H1 (cell line): ENCODE data around the gene GLRA1.

Experiments used
- EP300 ChIP-seq, 2 experiments: IDR thresholded peaks; 1 replicate in 1 of 2; 2 replicates in 1 of 2; pipeline ENCODE4 v1.6.1; 2011 to 2012; ENCODE audit warnings: low read depth in 2 of 2, low read length in 2 of 2, mild to moderate bottlenecking in 2 of 2, borderline replicate concordance in 1 of 2, inconsistent platforms in 1 of 2, moderate library complexity in 1 of 2
- EZH2 ChIP-seq: fragments of 200-600 bp; sonication (generic); IDR thresholded peaks from 2 replicates; pipeline ENCODE4 v1.7.1; 2012; ENCODE audit warnings: low read depth, mild to moderate bottlenecking, moderate library complexity, low read length, inconsistent platforms; ENCODE audit not compliant: severe bottlenecking
- HDAC2 ChIP-seq, 2 experiments: fragments of 300-600 bp in 1 of 2; sonication (generic) in 1 of 2; IDR thresholded peaks; 2 replicates each; pipeline ENCODE4 v1.6.1; 2011 to 2012; ENCODE audit warnings: low read depth in 2 of 2, low read length in 2 of 2, mild to moderate bottlenecking in 2 of 2, moderate library complexity in 2 of 2, borderline replicate concordance in 1 of 2, inconsistent platforms in 1 of 2
- POLR2AphosphoS5 ChIP-seq: IDR thresholded peaks from 2 replicates; pipeline ENCODE4 v1.6.1; 2011; ENCODE audit warnings: low read depth, low read length
- TAF1 ChIP-seq: IDR thresholded peaks from 2 replicates; pipeline ENCODE4 v1.6.1; 2011; ENCODE audit warnings: mild to moderate bottlenecking, low read depth, low read length
- TBP ChIP-seq: IDR thresholded peaks from 2 replicates; pipeline ENCODE4 v1.6.1; 2011; ENCODE audit warnings: low read depth, low read length, improper control_type of control experiment
- TEAD4 ChIP-seq: IDR thresholded peaks from 2 replicates; pipeline ENCODE4 v1.6.1; 2012; ENCODE audit warnings: low read depth, low read length, inconsistent platforms, mixed read lengths
- TF ChIP-seq, protein P1 (sequence below), 3 experiments: IDR thresholded peaks; 1 replicate in 2 of 3; 2 replicates in 1 of 3; pipeline versions ENCODE4 v1.5.1 to v1.6.1; 2011; ENCODE audit warnings: low read length in 3 of 3, mild to moderate bottlenecking in 3 of 3, inconsistent platforms in 2 of 3, low read depth in 1 of 3, moderate library complexity in 1 of 3; ENCODE audit not compliant: insufficient read depth in 1 of 3; ENCODE audit errors: control extremely low read depth in 1 of 3
- TF ChIP-seq, protein P2 (sequence below): IDR thresholded peaks from 2 replicates; pipeline ENCODE4 v1.6.1; 2011; ENCODE audit warnings: low read depth, mild to moderate bottlenecking, low read length; ENCODE audit not compliant: insufficient read depth
- TF ChIP-seq, protein P3 (sequence below): IDR thresholded peaks from 2 replicates; pipeline ENCODE4 v1.6.1; 2012; ENCODE audit warnings: inconsistent platforms

DNA sequence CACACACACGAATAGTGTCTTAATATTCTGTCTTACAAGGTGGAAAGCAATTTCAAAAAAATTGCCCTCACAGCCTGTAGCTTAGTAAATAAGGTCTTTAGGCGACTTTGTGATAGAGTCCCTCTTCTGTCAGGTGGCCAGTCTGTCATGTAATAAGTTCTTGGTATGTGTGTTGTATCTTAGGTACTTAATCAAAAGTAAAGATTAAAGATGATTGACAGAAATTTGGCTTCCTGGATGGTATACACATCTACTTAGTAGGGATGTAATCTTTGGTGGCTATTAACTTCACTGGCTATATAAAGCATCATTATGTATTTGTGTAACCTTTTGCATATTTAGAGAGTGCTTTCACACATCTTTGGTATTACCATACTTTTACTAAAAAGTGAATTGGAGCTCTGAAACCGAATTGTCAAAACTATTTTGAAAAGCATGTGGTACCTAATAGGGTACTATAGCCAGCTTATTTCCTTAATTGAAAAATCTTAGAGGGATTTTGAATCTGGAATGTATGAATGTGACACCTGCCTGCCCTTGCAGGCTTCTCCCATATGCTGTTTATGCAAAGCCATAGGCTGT lies 149.5 kb downstream of the GLRA1 start:
- TF ChIP-seq, protein P1, sequence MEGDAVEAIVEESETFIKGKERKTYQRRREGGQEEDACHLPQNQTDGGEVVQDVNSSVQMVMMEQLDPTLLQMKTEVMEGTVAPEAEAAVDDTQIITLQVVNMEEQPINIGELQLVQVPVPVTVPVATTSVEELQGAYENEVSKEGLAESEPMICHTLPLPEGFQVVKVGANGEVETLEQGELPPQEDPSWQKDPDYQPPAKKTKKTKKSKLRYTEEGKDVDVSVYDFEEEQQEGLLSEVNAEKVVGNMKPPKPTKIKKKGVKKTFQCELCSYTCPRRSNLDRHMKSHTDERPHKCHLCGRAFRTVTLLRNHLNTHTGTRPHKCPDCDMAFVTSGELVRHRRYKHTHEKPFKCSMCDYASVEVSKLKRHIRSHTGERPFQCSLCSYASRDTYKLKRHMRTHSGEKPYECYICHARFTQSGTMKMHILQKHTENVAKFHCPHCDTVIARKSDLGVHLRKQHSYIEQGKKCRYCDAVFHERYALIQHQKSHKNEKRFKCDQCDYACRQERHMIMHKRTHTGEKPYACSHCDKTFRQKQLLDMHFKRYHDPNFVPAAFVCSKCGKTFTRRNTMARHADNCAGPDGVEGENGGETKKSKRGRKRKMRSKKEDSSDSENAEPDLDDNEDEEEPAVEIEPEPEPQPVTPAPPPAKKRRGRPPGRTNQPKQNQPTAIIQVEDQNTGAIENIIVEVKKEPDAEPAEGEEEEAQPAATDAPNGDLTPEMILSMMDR (IDR thresholded peaks at IDR 0.05; ENCODE audit: control extremely low read depth in 1 of 3, insufficient read depth in 1 of 3, low read depth in 1 of 3, low read length in 3 of 3) = no peak
- TF ChIP-seq POLR2AphosphoS5 (no peak), TBP (no peak), HDAC2 (IDR thresholded peaks at IDR 0.05; ENCODE audit: borderline replicate concordance in 1 of 2, low read depth in 2 of 2, low read length in 2 of 2) (no peak), EP300 (IDR thresholded peaks at IDR 0.05; ENCODE audit: borderline replicate concordance in 1 of 2, low read depth in 2 of 2, low read length in 2 of 2) (no peak), TEAD4 (no peak), TAF1 (no peak), EZH2 (no peak)
- TF ChIP-seq, protein P2, sequence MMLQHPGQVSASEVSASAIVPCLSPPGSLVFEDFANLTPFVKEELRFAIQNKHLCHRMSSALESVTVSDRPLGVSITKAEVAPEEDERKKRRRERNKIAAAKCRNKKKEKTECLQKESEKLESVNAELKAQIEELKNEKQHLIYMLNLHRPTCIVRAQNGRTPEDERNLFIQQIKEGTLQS = no peak
- TF ChIP-seq, protein P3, sequence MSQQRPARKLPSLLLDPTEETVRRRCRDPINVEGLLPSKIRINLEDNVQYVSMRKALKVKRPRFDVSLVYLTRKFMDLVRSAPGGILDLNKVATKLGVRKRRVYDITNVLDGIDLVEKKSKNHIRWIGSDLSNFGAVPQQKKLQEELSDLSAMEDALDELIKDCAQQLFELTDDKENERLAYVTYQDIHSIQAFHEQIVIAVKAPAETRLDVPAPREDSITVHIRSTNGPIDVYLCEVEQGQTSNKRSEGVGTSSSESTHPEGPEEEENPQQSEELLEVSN = no peak
